ENCODE results near the gene MAP7. TPM values are rescaled to one million over a fixed set of nuclear protein-coding genes. Genes with fewer than 3 reads are reported as not detected.
"Not testable (repeated sequence)": the region's sequence is repeated elsewhere in the genome, so short reads cannot be mapped to it uniquely, and the experiment has no call there.

MAP7 gene
- total RNA-seq, 2 experiments from 2014 or later, result 0.45 to 0.49 TPM

- H3K4me3 Mint-ChIP-seq, result no peak overlapping the region
- no peak overlapping the region for H3K27ac Mint-ChIP-seq
- Histone ChIP-seq H3K4me3 (ENCODE audit: low read length) (no peak overlapping the region), H3K9me3 (ENCODE audit: control insufficient read depth in 1 of 2, insufficient read depth in 1 of 2, low read length in 2 of 2) (no peaks in the 10 kb centered on the region), H3K4me1 (ENCODE audit: insufficient read depth, low read length) (no peaks in the 10 kb centered on the region), H3K27ac (ENCODE audit: low read depth in 1 of 2, low read length in 2 of 2) (no peak overlapping the region), H3K36me3 (ENCODE audit: insufficient read depth, low read length) (no peaks in the 10 kb centered on the region), H3K27me3 (ENCODE audit: control insufficient read depth in 1 of 2, insufficient read depth in 2 of 2, low read length in 2 of 2) (no peaks in the 10 kb centered on the region)
- ATAC-seq (ENCODE audit: poor library complexity), result no peak
- intact Hi-C loops (cut with DNase I, micrococcal nuclease), result no loop called here
- TF ChIP-seq CTCF (IDR thresholded peaks at IDR 0.05), result no peak
- no peaks in the 10 kb centered on the region for H3K27me3 Mint-ChIP-seq
- no peaks in the 10 kb centered on the region for H3K9me3 Mint-ChIP-seq
- H3K4me1 Mint-ChIP-seq (ENCODE audit: low read depth), result no peaks in the 10 kb centered on the region
- no peak for DNase-seq
- ChIA-PET CTCF (no interaction called here), POLR2A (no interaction called here)
- H3K36me3 Mint-ChIP-seq (ENCODE audit: low read depth), result no peaks in the 10 kb centered on the region
Observed at GRCh38 chr6:136378888-136379287, 171.3 kb downstream of the MAP7 start.

- intact Hi-C loops (cut with DNase I, micrococcal nuclease); H3K4me3 Mint-ChIP-seq; H3K4me1 ChIP-seq (ENCODE audit: insufficient read depth, low read length); H3K27me3 ChIP-seq (ENCODE audit: control insufficient read depth in 1 of 2, insufficient read depth in 2 of 2, low read length in 2 of 2); H3K27me3 Mint-ChIP-seq; H3K4me1 Mint-ChIP-seq (ENCODE audit: low read depth); H3K4me3 ChIP-seq (ENCODE audit: low read length); H3K9me3 ChIP-seq (ENCODE audit: control insufficient read depth in 1 of 2, insufficient read depth in 1 of 2, low read length in 2 of 2); ATAC-seq (ENCODE audit: poor library complexity); H3K36me3 Mint-ChIP-seq (ENCODE audit: low read depth); H3K36me3 ChIP-seq (ENCODE audit: insufficient read depth, low read length); H3K9me3 Mint-ChIP-seq; DNase-seq; H3K27ac ChIP-seq (ENCODE audit: low read depth in 1 of 2, low read length in 2 of 2); H3K27ac Mint-ChIP-seq; CTCF ChIA-PET: not testable (repeated sequence)
- POLR2A ChIA-PET, result interaction anchor here (0.6 kb wide), 1 partner anchor 584 kb away, joined by 4 read pairs; no protein-coding TSS in a partner anchor
Observed at GRCh38 chr6:136375836-136376235, 174.4 kb downstream of the MAP7 start.

GRCh38 chr6:136371959-136372358, 178.3 kb downstream of the MAP7 start:
- no peaks in the 10 kb centered on the region for H3K4me1 Mint-ChIP-seq (ENCODE audit: low read depth)
- no peak for DNase-seq
- no peaks in the 10 kb centered on the region for H3K36me3 Mint-ChIP-seq (ENCODE audit: low read depth)
- no peaks in the 10 kb centered on the region for H3K27me3 ChIP-seq (ENCODE audit: control insufficient read depth in 1 of 2, insufficient read depth in 2 of 2, low read length in 2 of 2)
- H3K27me3 Mint-ChIP-seq, result no peaks in the 10 kb centered on the region
- intact Hi-C loops (cut with DNase I, micrococcal nuclease), result no loop called here
- H3K9me3 ChIP-seq (ENCODE audit: control insufficient read depth in 1 of 2, insufficient read depth in 1 of 2, low read length in 2 of 2), result no peaks in the 10 kb centered on the region
- H3K4me3 ChIP-seq (ENCODE audit: low read length), result no peak overlapping the region
- H3K36me3 ChIP-seq (ENCODE audit: insufficient read depth, low read length), result no peaks in the 10 kb centered on the region
- no peaks in the 10 kb centered on the region for H3K4me1 ChIP-seq (ENCODE audit: insufficient read depth, low read length)
- no peak overlapping the region for H3K4me3 Mint-ChIP-seq
- ChIA-PET POLR2A (no interaction called here), CTCF (no interaction called here)
- no peak for TF ChIP-seq CTCF (IDR thresholded peaks at IDR 0.05)
- no peak overlapping the region for H3K27ac ChIP-seq (ENCODE audit: low read depth in 1 of 2, low read length in 2 of 2)
- ATAC-seq (ENCODE audit: poor library complexity), result no peak
- H3K27ac Mint-ChIP-seq, result no peak overlapping the region
- no peaks in the 10 kb centered on the region for H3K9me3 Mint-ChIP-seq

DNA sequence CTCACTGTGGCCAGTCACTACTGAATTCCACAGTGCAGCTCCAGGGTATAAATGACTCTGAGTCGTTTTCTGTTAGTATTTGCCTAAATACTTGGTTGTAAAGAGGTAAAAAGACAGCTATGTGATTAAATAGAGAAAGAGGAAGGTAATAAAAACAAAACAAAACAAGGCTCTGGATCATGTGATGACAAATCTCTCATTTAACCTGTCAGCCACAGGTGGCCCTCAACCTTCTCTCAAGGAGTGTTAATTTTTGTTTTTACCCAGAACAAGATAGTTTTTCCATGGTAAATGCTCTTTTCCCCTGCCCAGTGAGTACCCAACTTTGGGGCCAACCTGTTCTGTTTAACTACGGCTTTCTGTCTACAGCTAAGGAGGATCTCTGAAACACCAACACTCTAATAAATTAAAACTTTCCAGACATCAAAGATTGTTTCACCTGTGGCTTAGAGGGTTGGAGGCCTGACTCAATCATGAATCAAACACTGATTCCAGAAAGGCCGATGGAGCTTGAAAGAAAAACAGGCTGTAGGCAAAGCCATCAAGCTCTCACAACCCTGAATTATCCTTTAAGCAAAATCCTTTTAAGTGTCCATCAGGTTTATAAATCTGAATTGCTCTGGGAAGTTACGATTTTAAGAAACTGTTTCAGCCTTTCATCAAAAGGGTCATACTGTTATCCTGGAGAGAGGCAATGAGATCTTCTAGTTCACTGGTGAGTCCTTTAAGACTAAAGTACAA, 179.1 kb downstream of the MAP7 start:
- ChIA-PET CTCF (interaction anchor here (0.7 to 0.8 kb wide), 2 partner anchors 13 to 15 kb away, joined by 3 read pairs; no protein-coding TSS in a partner anchor), POLR2A (no interaction called here)
- Mint-ChIP-seq H3K36me3 (ENCODE audit: low read depth) (no peaks in the 10 kb centered on the region), H3K4me3 (no peak overlapping the region), H3K4me1 (ENCODE audit: low read depth) (peaks cover 3% of the 10 kb centered on the region), H3K9me3 (no peaks in the 10 kb centered on the region), H3K27me3 (no peaks in the 10 kb centered on the region), H3K27ac (no peak overlapping the region)
- ATAC-seq (ENCODE audit: poor library complexity) (no peak), DNase-seq (no peak)
- H3K4me1 ChIP-seq (ENCODE audit: insufficient read depth, low read length), result peaks cover 1% of the 10 kb centered on the region
- H3K27me3 ChIP-seq (ENCODE audit: control insufficient read depth in 1 of 2, insufficient read depth in 2 of 2, low read length in 2 of 2), result no peaks in the 10 kb centered on the region
- H3K36me3 ChIP-seq (ENCODE audit: insufficient read depth, low read length), result no peaks in the 10 kb centered on the region
- no peaks in the 10 kb centered on the region for H3K9me3 ChIP-seq (ENCODE audit: control insufficient read depth in 1 of 2, insufficient read depth in 1 of 2, low read length in 2 of 2)
- no peak overlapping the region for H3K27ac ChIP-seq (ENCODE audit: low read depth in 1 of 2, low read length in 2 of 2)
- TF ChIP-seq CTCF (IDR thresholded peaks at IDR 0.05), result no peak
- no peak overlapping the region for H3K4me3 ChIP-seq (ENCODE audit: low read length)
- intact Hi-C loops (cut with DNase I, micrococcal nuclease), result no loop called here

Data from CD4-positive, alpha-beta T cell (primary cell).